ENCODE data around the gene CD48.

CD48 gene

GRCh38 chr1:160664573-160665051 is 47.0 kb downstream of the CD48 start:
- H2AFZ ChIP-seq (ENCODE audit: low read depth): no peak overlapping the region
- H3K4me3 ChIP-seq (IDR thresholded peaks at IDR 0.05; ENCODE audit: insufficient read depth, low read depth, low read length): no peak overlapping the region
- no peak overlapping the region for H3K9ac ChIP-seq
- TF ChIP-seq, protein P1, sequence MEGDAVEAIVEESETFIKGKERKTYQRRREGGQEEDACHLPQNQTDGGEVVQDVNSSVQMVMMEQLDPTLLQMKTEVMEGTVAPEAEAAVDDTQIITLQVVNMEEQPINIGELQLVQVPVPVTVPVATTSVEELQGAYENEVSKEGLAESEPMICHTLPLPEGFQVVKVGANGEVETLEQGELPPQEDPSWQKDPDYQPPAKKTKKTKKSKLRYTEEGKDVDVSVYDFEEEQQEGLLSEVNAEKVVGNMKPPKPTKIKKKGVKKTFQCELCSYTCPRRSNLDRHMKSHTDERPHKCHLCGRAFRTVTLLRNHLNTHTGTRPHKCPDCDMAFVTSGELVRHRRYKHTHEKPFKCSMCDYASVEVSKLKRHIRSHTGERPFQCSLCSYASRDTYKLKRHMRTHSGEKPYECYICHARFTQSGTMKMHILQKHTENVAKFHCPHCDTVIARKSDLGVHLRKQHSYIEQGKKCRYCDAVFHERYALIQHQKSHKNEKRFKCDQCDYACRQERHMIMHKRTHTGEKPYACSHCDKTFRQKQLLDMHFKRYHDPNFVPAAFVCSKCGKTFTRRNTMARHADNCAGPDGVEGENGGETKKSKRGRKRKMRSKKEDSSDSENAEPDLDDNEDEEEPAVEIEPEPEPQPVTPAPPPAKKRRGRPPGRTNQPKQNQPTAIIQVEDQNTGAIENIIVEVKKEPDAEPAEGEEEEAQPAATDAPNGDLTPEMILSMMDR (conservative IDR thresholded peaks at IDR 0.05; ENCODE audit: low read depth, low read length): no peak
- H3K27me3 ChIP-seq (ENCODE audit: insufficient read depth, low read depth): no peaks in the 10 kb centered on the region
- H4K20me1 ChIP-seq (ENCODE audit: insufficient read depth): no peaks in the 10 kb centered on the region
- no peaks in the 10 kb centered on the region for H3K36me3 ChIP-seq (ENCODE audit: insufficient read depth)
- peaks cover 5% of the 10 kb centered on the region for H3K4me1 ChIP-seq (ENCODE audit: low read depth, poor library complexity, severe bottlenecking)
- H3K27ac ChIP-seq: no peak overlapping the region
- no peaks in the 10 kb centered on the region for H3K79me2 ChIP-seq (ENCODE audit: insufficient read depth, low read depth)
- no peak overlapping the region for H3K4me2 ChIP-seq

DNA sequence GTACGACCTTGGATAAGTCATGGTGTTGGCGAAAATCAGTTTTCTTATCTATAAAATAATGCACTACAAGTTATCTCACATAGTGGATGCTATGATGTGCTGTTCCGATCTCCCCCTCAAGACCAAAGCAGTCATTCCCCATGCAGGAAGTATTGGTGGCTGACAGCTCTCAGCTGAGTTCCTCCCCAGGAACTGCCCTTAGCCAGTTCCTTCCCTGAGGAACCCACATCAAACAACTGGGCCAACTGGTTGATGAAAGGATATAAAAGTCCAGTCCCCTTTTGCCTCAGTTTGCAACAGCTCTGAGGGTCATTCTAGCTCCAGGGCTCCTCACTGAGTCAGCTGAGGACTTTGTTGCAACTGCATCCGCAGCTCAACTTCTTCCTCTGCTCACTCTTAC is 48.7 kb downstream of the CD48 start:
- no peak overlapping the region for H3K4me2 ChIP-seq
- peaks cover 5% of the 10 kb centered on the region for H3K4me1 ChIP-seq (ENCODE audit: low read depth, poor library complexity, severe bottlenecking)
- H3K9ac ChIP-seq: no peak overlapping the region
- no peak overlapping the region for H3K27ac ChIP-seq
- H3K36me3 ChIP-seq (ENCODE audit: insufficient read depth): no peaks in the 10 kb centered on the region
- TF ChIP-seq, protein P1 (conservative IDR thresholded peaks at IDR 0.05; ENCODE audit: low read depth, low read length): no peak
- H3K79me2 ChIP-seq (ENCODE audit: insufficient read depth, low read depth): no peaks in the 10 kb centered on the region
- no peak overlapping the region for H3K4me3 ChIP-seq (IDR thresholded peaks at IDR 0.05; ENCODE audit: insufficient read depth, low read depth, low read length)
- no peaks in the 10 kb centered on the region for H4K20me1 ChIP-seq (ENCODE audit: insufficient read depth)
- no peak overlapping the region for H2AFZ ChIP-seq (ENCODE audit: low read depth)
- no peaks in the 10 kb centered on the region for H3K27me3 ChIP-seq (ENCODE audit: insufficient read depth, low read depth)

DNA sequence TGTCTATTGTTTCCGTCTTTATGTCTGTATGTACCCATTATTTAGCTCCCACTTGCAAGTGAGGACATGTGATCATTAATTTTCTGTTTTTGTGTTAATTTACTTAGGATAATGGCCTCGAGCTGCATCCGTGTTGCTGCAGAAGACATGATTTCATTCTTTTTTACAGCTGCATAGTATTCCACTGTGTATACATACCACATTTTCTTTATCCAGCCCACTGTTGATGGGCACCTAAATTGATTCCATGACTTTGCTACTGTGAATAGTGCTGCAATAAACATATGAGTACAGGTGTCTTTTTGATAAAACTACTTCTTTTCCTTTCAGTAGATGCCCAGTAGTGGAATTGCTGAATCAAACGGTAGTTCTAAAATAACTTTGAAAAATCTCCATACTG is 52.1 kb downstream of the CD48 start:
- Histone ChIP-seq H3K9ac (no peak overlapping the region), H2AFZ (ENCODE audit: low read depth) (no peak overlapping the region), H3K4me3 (IDR thresholded peaks at IDR 0.05; ENCODE audit: insufficient read depth, low read depth, low read length) (no peak overlapping the region), H4K20me1 (ENCODE audit: insufficient read depth) (no peaks in the 10 kb centered on the region), H3K27me3 (ENCODE audit: insufficient read depth, low read depth) (no peaks in the 10 kb centered on the region), H3K27ac (no peak overlapping the region), H3K79me2 (ENCODE audit: insufficient read depth, low read depth) (no peaks in the 10 kb centered on the region), H3K4me2 (no peak overlapping the region), H3K36me3 (ENCODE audit: insufficient read depth) (no peaks in the 10 kb centered on the region), H3K4me1 (ENCODE audit: low read depth, poor library complexity, severe bottlenecking) (no peaks in the 10 kb centered on the region)
- TF ChIP-seq, protein P1 (conservative IDR thresholded peaks at IDR 0.05; ENCODE audit: low read depth, low read length): no peak

GRCh38 chr1:160658814-160659193 is 52.8 kb downstream of the CD48 start:
- H3K27ac ChIP-seq: no peak overlapping the region
- H3K79me2 ChIP-seq (ENCODE audit: insufficient read depth, low read depth): no peaks in the 10 kb centered on the region
- no peak overlapping the region for H3K9ac ChIP-seq
- no peak overlapping the region for H3K4me2 ChIP-seq
- H4K20me1 ChIP-seq (ENCODE audit: insufficient read depth): no peaks in the 10 kb centered on the region
- H3K4me1 ChIP-seq (ENCODE audit: low read depth, poor library complexity, severe bottlenecking): no peaks in the 10 kb centered on the region
- TF ChIP-seq, protein P1 (conservative IDR thresholded peaks at IDR 0.05; ENCODE audit: low read depth, low read length): no peak
- no peaks in the 10 kb centered on the region for H3K36me3 ChIP-seq (ENCODE audit: insufficient read depth)
- H2AFZ ChIP-seq (ENCODE audit: low read depth): no peak overlapping the region
- H3K4me3 ChIP-seq (IDR thresholded peaks at IDR 0.05; ENCODE audit: insufficient read depth, low read depth, low read length): no peak overlapping the region
- no peaks in the 10 kb centered on the region for H3K27me3 ChIP-seq (ENCODE audit: insufficient read depth, low read depth)
